H4 (cell line): ENCODE data around the gene ACSF2. TPM values are rescaled to one million over a fixed set of nuclear protein-coding genes. Genes with fewer than 3 reads are reported as not detected.
A peak's percentile ranks its signal among the peaks of the same experiment; 100 is the strongest.

Source experiments
- DNase-seq: peaks from one replicate; pipeline ENCODE4 v3.0.0-alpha.2; 2015; ENCODE audit warnings: low spot score
- total RNA-seq: library from RNA; depleted of rRNA; stranded (reverse); fragments of >200 nt; shearing (Covaris generic); gene quantifications from 2 replicates; pipeline ENCODE4 v1.2.3, GENCODE V29; 2014

Gene ACSF2
- total RNA-seq, 1 experiment from 2014 or later: 26.5 TPM

DNA sequence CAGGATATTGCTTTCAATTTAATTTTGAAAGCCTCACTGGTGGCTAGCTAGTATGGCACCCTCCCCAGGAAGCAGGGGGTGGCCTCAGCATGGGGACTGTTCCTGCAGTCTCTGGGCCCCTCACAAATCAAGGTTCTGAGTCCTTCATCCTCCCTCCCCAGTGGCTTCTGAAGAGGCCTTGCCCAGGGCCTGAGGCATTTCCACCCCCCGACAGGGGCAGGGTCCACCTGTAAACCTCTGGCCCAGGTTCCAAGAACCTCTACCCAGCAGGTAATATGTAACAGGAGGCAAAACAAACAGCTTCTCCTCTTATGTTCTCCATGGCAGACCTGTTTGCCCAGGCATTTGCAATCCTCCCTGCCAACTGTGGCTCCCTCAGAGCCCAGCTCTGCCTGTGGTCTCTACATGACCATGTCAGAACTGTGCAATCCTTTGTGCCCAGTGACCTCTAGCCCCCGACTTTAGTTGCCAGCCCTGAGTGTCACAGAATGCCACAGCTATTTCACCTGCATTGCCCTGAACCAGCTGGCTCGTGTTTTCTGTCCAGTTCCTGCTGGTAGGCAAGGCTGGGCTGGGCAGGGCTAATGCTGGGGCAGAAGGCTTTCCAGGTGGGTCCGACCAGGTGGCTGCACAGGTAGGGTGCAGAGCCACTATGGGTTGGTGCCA lies 14.3 kb downstream of the ACSF2 start:
- DNase-seq: no peak

- no peak for DNase-seq
Measured at GRCh38 chr17:50440838-50441829, 15.1 kb downstream of the ACSF2 start.

- DNase-seq: no peak
Measured at GRCh38 chr17:50443505-50443974, 17.5 kb downstream of the ACSF2 start.

GRCh38 chr17:50444841-50445715 lies 19.1 kb downstream of the ACSF2 start:
- no peak for DNase-seq

GRCh38 chr17:50445730-50446325 lies 19.8 kb downstream of the ACSF2 start:
- no peak for DNase-seq

GRCh38 chr17:50447870-50448595 lies 22.0 kb downstream of the ACSF2 start:
- no peak for DNase-seq

GRCh38 chr17:50448643-50449042 lies 22.6 kb downstream of the ACSF2 start:
- DNase-seq: no peak

DNA sequence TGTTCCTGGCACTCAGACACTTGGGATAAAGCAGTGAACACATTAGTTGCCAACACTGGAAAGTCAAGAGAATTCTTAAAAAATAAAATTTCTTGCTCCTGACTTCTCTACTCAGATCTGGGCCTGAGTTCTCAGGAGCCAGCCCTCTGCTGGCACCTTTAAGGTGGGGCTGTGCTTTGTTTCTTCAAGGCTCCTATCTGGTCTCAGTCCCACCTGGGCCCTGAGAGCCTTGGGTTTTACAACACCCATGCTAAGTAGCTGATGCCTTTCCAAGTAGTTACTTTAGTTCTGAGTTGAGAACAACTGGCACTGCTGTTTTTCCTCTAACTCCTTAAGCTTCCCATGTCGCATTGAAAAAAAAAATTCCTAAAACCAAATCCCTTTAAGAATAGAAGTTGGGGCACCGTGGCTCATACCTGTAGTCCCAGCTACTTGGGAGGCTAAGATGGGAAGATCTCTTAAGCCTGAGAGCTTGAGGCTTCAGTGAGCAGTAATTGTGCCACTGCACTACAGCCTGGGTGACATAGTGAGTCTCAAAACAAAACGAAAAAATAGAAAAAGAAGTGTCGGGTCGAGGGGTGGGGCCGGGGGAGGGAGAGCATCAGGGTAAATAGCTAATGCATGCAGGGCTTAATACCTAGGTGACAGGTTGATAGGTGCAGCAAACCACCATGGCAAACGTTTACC lies 26.1 kb downstream of the ACSF2 start:
- no peak for DNase-seq

GRCh38 chr17:50452630-50453300 lies 26.7 kb downstream of the ACSF2 start:
- DNase-seq: peak; percentile 57

DNA sequence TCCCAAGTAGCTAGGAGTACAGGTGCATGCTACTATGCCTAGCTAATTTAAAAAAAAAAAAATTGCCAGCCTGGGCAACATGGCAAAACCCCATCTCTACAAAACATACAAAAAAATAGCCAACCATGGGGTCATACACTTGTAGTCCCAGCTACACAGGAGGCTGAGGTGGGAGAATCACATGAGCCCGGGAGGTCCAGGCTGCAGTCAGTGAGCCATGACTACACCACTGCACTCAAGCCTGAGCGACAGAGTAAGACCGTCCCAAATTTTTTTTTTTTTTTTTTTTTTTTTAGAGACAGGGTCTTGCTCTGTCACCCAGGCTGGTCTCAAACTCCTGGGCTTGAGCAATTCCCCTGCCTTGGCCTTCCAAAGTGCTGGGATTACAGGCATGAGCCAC lies 27.9 kb downstream of the ACSF2 start:
- DNase-seq: no peak

GRCh38 chr17:50457621-50458020 lies 31.6 kb downstream of the ACSF2 start:
- no peak for DNase-seq

DNA sequence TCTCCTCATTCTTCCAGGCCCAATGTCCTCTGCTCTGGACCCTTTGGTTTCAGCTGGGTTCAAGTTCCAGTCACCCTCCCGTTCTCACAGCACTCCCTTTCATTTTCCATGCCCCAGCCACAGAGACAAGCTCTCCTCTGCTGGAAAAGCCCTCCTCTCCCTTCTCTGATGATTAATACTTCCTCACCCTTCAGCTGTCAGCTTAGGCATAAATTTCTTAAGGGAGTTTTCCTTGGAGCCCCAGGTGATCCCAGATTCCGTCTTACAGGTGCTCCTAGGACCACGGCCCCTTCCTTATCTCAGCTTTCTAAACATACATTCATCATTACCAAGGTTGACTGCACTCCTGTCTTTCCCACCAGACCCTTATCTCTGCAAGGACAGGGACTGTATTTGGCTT lies 32.3 kb downstream of the ACSF2 start:
- no peak for DNase-seq

DNA sequence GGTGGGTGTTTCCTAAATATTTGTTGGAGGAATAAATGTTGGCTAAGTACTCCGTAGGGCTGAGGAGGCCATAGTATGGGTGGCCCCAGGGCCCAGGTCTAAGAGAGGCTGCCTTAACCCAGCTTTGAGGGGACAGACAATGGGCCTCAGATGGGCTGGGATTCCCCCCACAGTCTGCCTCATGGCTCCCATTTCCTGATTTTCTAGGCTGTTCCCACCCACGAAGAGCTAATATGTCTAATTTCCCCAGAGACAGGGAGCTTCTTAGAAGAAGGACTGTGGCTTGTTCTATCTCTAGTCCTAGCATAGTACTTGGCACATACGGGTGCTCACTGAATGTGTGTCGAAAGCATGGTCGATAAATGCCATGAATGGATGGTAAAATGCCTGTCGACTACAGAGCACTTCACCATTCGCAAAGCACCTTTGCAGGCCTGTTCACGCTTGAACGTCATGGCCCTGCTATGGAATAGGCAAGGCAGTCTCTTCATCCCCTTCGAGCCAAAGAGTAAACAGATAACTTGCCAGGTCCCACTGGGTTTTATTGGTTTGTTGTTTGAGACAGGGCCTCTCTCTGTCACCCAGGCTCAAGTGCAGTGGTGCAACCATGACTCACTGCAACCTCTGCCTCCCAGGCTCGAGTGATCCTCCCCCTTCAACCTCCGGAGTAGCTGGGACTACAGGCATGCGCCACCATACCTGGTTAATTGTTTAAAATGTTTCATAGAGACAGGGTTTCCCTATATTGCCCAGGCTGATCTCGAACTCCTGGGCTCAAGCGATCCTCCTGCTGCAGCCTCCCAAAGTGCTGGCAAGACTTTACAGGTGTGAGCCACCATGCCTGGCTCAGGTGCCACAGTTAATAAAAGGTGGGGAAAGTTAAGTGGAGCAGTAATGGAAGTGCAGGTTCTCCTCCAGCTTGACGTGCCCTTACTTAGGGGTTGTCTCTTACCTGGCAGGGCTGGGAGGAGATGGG lies 33.0 kb downstream of the ACSF2 start:
- DNase-seq: peak; percentile 35

- DNase-seq: no peak
Measured at GRCh38 chr17:50459756-50460155, 33.7 kb downstream of the ACSF2 start.

- no peak for DNase-seq
Measured at GRCh38 chr17:50460831-50461526, 35.0 kb downstream of the ACSF2 start.

DNA sequence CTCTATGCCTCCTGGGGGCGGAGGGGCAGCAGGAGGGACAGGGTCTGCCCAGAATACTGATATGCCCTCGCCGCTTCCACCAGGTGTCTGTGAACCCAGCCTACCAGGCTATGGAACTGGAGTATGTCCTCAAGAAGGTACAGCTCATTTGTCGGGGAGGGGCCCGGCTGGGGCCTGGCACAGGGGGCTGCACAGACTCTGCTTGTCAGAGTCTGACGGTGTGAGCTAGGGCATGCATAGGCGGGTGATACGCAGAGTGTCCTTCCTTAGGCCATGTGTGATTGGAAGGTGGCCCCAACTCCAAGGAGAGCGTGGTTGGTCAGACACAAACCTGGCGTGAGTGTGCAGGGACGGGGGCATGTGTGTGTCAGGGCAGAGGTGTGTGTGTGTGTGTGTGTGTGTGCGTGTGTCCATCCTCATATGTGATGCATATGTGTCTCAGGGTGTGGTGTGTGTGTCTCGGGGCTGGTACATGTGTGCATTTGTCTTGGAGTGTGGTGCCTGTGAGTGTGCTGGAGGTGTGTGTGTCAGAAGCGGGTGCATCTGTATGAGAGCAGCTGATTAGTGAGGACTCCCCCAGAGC lies 35.6 kb downstream of the ACSF2 start:
- DNase-seq: no peak

GRCh38 chr17:50462446-50462845 lies 36.4 kb downstream of the ACSF2 start:
- DNase-seq: no peak
